GM11168 (cell line): Measurements from ENCODE around the gene EML6.

Source experiments
- in situ Hi-C: fragments of 300-500 bp; cut with MboI; formaldehyde crosslinking; loops from one replicate; pipeline ENCODE4 v1.12.0; 2022; ENCODE audit warnings: low sequenced_read_pairs; ENCODE audit not compliant: unreplicated experiment

The EML6 gene

DNA sequence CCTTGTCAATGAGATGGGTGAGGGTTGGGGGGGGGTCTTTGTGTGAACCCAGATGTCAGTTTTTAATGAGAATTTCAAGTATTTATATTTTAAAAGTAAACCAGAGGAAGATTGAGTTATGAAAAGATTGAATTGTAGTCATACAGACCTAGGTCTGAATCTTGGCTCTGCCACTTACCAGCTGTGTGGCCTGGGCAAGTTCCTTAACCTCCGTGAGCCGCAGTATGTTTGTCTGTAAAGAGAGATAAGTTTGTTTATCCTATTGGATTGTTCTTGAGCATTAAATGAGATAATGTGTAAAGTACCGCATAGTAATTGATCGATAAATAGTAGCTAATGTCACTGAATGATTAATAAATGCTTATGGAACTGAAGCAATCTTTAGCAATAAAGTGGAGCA is 63.8 kb downstream of the EML6 start:
- in situ Hi-C loops = no loop called here

DNA sequence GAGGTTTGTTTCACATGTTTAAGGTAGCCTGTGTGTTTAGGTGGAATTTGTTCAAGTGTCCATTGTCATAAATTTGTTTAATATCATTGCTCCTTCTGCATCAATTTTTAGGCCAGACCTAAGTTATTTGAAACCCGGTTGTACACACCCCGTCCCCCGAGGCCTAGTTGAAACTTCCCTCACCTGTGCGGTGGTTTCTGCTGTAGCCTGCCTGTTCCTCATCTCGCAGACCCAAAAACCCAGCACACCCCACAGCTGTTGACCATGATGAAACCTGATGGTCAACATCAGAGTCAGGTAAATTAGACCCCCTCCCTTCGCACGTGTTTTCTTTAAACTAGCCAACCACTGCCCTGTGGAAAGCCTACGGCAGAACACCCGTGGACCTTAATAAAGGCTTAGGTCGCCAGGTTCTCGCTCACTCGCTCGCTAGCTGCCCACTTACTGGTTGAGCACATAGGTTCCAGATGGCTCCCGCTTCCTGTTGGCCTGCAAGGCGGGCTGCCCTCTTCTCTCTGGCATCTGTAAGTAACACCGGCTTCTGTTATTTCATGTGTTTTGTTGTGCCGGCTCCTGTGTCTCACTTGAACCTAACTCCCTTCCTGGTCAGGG is 64.4 kb downstream of the EML6 start:
- in situ Hi-C loops = no loop called here

DNA sequence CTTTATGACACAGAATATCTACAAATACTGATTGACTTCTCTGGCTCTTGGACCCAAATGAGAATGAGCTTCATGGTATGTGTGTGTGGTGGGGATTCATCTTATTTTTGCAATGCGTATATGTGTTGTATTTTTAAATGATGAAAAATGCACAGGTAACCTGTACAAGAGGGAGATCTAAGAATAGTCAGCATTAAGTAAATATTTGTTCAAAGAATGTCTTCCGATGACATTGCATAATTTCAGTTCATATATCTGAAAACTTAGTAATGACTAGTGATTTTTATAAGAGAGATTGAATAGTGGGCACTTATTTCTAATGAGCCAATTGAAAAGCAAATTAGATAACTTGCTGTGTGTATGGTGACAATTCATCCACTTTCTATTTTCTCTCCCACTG is 66.4 kb downstream of the EML6 start:
- in situ Hi-C loops = no loop called here

DNA sequence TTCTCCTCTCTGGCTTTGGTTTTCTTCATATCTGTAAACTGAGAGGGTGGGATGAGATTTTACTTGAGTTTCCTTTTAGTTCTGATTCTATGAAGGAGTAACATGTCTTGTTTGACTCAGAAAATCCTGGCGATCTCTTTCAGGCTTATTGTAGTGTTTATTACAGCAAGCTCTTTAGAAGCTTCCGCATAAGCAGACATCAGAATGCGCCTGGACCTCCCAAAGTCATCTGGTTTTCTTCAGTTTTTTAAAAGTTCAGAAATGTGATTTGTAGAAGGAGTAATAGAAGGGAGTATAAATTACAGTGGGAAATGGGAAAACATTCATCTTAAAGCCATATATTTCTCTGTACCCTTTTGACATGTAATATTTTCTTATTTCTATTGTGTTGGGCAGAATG is 68.4 kb downstream of the EML6 start:
- in situ Hi-C loops = no loop called here

DNA sequence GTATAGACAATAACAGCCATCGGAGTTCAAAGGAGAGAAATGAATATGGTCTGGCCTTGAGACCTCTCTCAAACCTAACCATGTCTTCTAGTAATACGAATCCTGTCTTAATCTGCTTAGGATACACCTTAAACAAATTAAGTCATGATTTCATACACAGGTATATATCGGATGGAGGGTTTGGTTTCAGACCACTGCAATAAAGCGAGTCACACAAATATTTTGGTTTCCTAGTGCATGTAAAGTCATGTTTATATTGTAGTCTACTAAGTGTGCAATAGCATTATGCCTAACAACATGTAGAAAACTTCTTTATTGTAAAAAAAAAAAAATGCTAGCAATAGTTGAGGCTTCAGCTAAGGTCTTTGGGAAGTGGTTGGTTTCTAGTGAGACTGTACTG is 73.8 kb downstream of the EML6 start:
- in situ Hi-C loops = no loop called here

DNA sequence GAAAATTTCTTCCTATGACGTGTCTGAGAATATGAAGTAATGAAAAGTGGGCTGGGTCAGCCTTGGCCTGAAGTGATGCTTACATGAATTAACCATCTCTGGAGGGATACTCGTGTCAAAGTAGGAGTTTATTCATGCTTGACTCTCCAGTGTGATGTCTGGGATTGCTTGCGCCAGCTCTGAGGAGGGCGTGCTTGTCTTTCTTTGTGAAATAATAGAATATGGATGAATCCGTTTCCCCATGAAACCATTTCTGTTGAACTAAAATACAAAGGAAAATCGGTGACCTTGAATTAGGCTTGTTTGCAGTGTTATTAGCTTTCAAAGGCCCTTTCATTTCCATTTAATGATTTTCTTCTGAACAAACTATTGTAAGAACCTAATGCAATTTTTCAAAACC is 77.9 kb downstream of the EML6 start:
- in situ Hi-C loops = no loop called here

DNA sequence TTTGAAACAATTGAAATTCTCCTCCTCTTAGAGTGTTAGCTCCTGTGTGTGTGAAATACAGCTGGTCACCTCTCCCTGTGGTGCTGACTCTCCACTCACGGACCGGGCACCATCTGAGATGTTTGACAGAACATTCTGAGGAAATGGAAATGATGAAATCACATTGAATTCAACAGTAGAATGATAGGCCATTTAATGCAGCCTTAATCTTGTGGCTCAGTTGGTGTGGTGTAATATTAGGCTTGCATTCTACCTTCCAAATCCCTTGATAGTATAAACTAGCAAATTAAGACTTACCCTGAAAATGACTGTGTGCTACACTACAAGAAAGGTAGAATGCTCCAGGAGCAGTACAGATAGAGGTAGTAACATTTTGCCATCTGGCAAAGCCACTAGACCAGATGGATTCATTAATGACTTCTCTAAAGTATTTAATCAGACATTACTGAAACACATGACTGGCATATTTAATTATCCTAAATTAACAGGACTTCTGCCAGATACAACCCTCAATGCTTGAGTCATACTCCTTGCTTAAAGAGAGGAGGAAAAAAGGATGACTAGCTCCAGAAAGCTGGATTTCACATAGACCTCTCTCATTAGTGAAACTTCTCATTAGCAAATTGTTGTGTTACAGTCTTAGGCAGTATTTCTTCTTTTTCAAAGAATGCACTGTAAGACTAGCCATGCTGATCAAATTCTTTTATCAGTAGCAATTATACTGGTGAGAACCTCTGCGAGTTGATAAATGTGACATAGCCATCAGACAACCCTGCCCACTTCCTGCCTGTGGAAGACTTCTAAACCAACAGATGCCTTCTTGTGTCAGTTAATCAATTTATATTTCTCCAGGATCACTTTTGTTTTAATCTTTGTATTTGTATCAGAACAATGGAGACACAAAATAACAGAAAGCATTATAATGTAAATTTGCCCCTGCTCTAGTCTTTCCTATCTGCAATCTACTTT is 80.6 kb downstream of the EML6 start:
- in situ Hi-C loops = no loop called here

DNA sequence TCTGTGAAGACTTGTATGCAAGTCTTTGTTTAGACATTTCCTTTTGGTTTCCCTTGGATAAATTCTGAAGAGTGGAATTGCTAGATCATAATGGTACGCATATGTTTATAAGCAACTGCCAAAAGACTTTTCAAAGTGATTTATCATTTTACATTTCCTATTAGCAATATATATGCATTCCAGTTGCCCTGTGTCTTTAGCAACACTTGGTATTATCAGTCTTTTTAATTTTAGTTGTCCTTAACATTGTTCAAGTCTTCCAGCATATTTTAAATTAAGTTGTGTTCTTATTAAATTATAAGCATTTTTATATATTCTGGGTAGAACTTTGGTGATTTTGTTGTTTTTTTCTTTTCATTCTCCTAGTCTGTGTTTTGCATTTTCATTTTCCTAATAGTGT is 81.8 kb downstream of the EML6 start:
- in situ Hi-C loops = no loop called here

DNA sequence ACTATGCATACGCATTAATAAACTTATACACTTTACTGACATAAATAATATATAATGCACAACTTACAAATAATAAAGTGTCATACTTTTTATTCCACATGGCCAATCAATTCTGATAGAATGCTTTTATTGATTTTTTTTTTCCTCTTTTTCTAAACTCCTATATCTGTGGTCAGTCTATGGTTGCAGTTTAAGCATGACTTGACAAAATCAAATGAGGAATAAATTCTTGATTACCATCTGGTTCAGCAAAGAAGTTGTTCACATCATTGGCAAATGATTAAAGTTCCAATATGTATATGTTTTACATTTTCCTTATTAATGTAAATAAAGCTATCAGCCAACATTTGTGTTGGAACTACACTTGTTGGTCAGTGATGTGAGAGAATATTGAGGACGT is 83.5 kb downstream of the EML6 start:
- in situ Hi-C loops = no loop called here

DNA sequence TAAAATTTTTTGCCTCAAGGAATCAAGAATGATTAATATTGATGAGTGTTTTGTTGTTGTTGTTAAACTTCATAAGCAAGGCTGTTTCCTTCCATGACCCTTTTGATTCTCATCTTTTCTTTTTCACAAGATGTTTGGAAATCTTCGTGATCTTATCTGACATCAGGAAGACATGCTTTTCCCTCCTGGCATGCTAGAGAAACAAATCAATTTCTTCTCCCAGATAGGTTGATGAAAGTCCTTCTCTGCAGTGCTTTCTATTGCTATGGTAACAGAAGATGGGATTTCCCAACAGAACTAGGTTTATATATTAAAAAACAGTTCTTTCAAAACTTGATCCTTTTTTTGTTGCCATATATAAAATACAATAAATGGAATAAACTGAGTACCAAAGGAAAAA is 85.2 kb downstream of the EML6 start:
- in situ Hi-C loops = no loop called here

DNA sequence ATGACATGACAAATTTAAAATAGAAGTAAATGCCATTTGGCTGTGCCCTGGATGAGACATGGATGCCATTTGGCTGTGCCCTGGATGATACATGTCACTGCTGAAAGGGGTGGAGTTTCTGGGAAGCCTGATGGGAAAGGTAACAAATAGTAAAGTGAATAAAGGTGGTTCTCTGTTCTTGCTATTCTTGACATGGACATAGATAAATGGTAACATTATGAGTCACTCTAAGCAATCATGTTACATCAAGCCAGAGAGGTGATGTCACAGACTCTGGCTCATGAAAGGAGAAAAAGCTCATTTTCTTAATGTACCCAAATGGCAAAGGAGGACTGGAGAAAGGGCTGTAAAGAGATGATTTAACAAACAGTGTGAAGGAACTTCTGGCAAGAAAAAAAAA is 86.4 kb downstream of the EML6 start:
- in situ Hi-C loops = no loop called here

DNA sequence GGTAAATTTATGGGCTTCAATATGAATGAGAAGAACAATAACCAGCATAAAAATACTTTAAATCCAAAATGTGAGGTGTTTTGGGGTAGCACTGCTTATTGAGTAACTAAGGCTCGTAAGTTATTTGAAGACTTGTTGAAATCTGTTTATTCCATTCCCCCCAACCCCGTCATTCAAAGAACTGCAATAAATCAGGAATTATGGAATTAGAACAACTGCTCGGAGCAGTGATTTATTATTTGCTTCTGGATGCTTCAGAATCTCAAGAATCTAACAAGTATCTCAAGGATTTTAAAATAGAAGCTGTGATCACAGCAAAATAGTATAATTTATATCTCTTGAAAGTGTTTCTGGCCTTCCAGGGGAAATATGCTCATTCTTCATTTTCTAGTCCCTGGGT is 86.8 kb downstream of the EML6 start:
- in situ Hi-C loops = no loop called here

DNA sequence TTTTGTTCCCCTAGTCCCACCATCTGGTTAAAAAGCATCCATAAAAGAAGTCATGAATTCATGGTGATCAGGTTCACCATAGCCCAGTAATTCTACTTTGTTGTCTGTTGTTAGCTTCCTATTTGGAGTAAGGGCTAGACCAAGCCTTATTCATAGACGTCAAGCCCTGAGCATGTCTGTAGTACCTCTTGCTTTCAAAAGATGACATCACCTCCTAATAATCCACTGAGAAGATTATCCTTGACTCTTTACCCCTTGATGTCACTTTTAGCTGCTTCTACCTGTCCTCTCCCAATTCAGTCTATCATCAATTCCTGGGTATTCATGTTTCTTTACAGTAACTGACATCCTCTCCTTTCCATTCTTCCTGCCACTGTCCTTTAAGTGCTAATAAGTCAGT is 90.1 kb downstream of the EML6 start:
- in situ Hi-C loops = no loop called here

DNA sequence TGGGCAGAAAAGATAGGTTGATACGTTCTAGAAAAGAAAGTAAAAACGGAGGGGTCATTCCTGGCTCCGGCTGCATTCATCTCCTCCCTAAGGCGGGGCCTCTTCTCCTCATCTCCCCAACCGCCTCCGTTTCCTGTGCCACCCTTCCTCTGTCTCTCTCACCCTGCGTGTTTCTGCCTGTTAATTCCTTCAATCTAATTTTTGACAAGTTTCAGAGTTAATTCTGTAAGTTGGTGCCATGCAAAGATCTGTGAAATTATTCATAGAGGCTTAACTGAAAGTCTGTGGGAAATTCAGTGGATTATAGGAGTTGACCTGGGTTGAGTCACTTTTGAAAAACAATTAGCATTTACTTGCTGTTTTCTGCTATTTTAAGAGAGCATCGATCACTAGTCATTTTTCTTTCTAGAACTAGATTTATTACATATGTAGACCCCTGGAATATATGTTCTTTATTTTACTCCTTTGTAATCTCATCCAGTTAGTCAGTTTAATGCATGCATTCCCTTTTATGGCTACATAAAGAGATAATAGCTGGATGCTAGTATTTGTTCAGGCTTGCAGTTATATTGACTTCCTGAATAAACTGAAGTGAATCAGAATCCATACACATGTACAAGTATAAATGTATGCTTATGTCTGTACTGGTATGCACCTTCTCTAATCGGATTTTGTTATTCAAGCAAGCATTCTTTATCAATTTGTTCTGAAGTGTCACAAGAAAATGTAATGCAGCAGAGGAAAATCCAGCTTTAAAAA is 91.1 kb downstream of the EML6 start:
- in situ Hi-C loops = no loop called here

DNA sequence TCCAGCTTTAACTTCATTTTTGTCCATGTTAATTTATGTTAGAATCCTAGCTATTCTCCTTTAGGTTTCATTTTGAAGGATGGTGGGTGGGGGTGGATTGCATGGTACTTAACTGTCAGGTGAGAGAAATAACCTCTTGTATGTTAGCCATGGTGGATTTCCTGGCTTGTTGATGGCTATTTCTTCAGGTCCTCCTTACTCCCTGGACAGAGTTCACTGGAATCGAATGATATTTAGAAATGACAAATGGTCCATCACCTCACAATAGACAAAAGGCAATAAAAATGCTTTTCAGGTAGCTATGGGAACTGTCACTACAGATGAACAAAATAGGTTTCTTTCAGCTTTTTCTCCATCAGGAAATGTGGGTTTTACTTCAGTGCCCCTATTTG is 91.7 kb downstream of the EML6 start:
- in situ Hi-C loops = no loop called here

DNA sequence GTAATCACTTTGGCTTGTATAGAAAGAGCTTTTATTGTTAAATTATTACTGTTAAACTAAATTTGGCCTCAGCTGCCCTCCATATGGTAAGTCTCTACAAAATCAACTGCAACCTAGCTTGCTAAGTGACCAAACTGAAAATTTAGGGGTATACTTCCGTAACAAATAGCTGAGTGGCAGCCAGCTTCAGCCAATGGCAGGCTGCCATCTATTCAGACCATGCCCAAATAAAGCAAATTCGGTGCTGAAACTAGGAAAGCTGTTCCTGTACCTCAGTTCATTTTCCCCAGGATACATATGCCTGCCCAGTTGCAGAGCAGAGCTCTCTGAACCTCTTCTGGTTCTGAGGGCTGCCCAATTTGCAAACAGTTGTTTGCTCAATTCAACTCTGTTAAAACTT is 94.8 kb downstream of the EML6 start:
- in situ Hi-C loops = no loop called here

DNA sequence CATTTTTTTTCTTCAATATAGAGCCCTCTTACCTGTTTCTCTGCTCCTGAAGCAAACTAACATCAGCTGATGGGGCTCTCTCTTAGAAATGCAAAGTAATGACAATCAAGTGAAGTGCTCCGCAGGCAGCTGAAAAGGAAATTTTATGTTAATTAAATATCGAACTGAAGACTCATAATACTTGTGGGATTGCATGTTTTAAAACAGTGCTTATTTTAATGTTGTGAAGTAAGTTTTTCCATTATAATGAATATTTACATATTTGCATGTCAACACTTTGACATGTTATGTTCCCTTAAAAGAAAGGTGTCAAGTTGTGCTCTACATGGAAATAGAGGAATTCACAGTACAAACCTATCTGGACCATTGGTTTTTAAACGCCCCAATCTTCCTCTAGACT is 97.1 kb downstream of the EML6 start:
- in situ Hi-C loops = no loop called here

DNA sequence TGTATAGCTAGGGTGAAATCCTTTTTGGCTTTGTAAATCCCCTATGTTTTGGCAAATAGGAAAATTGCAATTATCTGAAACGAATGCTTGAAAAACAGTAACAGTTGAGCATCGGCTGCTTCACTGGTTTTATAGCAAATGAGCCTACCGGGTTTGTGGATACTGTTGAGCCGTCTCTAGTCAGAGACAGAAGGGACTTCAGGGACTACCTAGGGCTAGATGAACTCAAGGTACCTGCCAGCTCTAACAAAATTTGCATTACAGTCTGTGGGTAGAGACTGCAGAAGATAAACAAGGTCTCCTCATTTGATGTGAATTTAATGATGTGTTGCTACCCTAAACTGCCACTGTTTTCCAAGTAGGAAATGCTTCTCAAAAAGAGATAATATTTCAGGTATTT is 101.1 kb downstream of the EML6 start:
- in situ Hi-C loops = no loop called here

DNA sequence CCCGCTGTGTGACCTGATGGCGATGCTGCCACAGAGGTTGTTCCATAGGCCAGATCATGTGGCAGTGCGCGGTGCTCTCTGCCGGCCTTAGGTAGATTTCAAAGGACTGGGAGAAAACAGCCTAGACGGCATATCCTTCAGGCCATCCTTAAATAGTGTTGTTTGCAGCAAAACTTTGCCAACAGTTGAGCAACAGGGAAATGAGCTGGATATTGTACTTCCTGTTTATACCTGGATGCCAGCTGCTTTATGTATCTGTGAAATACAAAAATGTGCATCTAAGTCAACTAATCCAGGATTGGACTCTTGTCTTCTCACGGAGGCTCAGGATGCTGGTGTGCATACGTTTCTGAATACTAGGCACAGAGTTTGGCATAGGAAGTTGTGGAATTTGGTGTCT is 107.1 kb downstream of the EML6 start:
- in situ Hi-C loops = loop anchor here (25.0 kb wide), 1 partner anchor 318 kb away; no protein-coding TSS in a partner anchor

DNA sequence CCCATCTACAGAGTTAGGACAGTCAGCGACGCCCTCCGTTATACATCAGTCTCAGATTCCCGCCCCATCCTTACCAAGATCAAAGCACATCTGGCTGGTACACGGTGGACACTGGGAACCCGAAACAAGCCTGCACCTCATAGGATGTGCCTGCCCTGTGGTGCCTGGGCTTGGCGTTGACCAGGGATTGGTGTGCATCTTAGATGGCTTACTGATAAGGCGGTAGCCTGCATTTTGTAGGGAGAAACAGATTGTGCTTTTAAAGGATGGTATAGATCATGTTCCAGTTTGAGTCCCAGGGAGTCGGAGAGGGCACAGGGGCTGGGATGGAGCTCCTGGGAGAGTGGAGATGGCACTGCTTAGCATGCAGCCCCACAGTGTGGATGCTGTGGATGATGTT is 108.0 kb downstream of the EML6 start:
- in situ Hi-C loops = loop anchor here (25.0 kb wide), 1 partner anchor 319 kb away; no protein-coding TSS in a partner anchor

DNA sequence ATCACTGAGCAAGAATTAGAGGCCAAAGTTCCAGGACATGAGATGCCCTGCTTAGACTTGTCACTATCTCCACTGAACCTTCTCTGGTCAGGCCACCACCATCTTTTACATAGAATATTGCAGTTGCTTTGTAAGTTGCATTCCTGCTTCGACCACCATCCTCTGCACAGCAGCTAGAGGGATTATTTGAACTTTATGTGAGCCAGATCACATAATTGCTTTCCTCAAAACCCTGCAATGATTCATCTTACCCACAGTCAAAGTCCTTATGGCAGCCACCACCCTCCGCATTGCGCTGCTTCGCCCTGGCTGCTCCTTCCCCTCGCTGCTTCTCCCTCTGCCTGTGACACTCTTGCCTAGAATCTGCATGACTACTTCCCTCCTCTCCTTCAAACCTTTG is 111.3 kb downstream of the EML6 start:
- in situ Hi-C loops = loop anchor here (25.0 kb wide), 1 partner anchor 322 kb away; no protein-coding TSS in a partner anchor
